Endothelial cell of umbilical vein (primary cell): ENCODE results near the gene NCSTN.

Source experiments
- CTCF ChIP-seq, 2 donors: IDR thresholded peaks; 1 replicate in 1 of 2; 2 replicates in 1 of 2; pipeline ENCODE4 v1.5.1; 2011; ENCODE audit warnings: low read length in 2 of 2, mild to moderate bottlenecking in 2 of 2, moderate library complexity in 2 of 2, control low read depth in 1 of 2, inconsistent platforms in 1 of 2, low read depth in 1 of 2; ENCODE audit not compliant: insufficient read depth in 1 of 2; ENCODE audit errors: extremely low read depth in 1 of 2
- EZH2 ChIP-seq: IDR thresholded peaks from 2 replicates; pipeline ENCODE4 v1.6.1; 2012; ENCODE audit warnings: borderline replicate concordance, low read depth, mild to moderate bottlenecking, moderate library complexity, low read length, inconsistent platforms; ENCODE audit not compliant: severe bottlenecking
- GATA2 ChIP-seq: IDR thresholded peaks from 2 replicates; pipeline ENCODE4 v1.7.0; 2011; ENCODE audit warnings: low read depth, mild to moderate bottlenecking, moderate library complexity, mixed read lengths, low read length; ENCODE audit not compliant: insufficient read length, insufficient read depth
- JUN ChIP-seq: IDR thresholded peaks from 2 replicates; pipeline ENCODE4 v1.6.1; 2011; ENCODE audit warnings: borderline replicate concordance, low read depth; ENCODE audit not compliant: insufficient read length, insufficient read depth
- MYC ChIP-seq: IDR thresholded peaks from one replicate; pipeline ENCODE4 v1.6.1; 2011; ENCODE audit warnings: mild to moderate bottlenecking, low read depth, low read length
- POLR2A ChIP-seq: IDR thresholded peaks from 2 replicates; pipeline ENCODE4 v1.6.1; 2012; ENCODE audit warnings: low read depth, mild to moderate bottlenecking, control low read depth, low read length
- POLR2AphosphoS5 ChIP-seq: IDR thresholded peaks from 2 replicates; pipeline ENCODE4 v1.6.1; 2012; ENCODE audit warnings: low read depth, mild to moderate bottlenecking, control low read depth, low read length, moderate library complexity; ENCODE audit not compliant: insufficient read depth

GRCh38 chr1:160353223-160353622, 10.0 kb downstream of the NCSTN start:
- no peak for TF ChIP-seq CTCF (IDR thresholded peaks at IDR 0.05; ENCODE audit: extremely low read depth in 1 of 2, insufficient read depth in 1 of 2, low read depth in 1 of 2, low read length in 2 of 2)
- no peak for TF ChIP-seq POLR2A
- no peak for TF ChIP-seq EZH2
- TF ChIP-seq POLR2AphosphoS5, result no peak
- TF ChIP-seq GATA2, result no peak
- TF ChIP-seq MYC, result no peak
- no peak for TF ChIP-seq JUN
